Left hindlimb (tissue), 1 donor: ENCODE measurements around the gene CCDC188.

Experiments used
- DNase-seq: peaks from one replicate; pipeline ENCODE4 v3.0.0-alpha.2; 2018

Gene CCDC188

GRCh38 chr22:20184501-20185165 is 33.8 kb upstream of the CCDC188 start:
- no peak for DNase-seq

GRCh38 chr22:20183823-20184222 is 33.0 kb upstream of the CCDC188 start:
- no peak for DNase-seq

- no peak for DNase-seq
These were observed 32.2 kb upstream of the CCDC188 start for GRCh38 chr22:20183101-20183500.

- DNase-seq = no peak
These were observed 31.5 kb upstream of the CCDC188 start for GRCh38 chr22:20182365-20182764.

GRCh38 chr22:20181884-20182236 is 31.0 kb upstream of the CCDC188 start:
- no peak for DNase-seq

GRCh38 chr22:20181194-20181883 is 30.5 kb upstream of the CCDC188 start:
- DNase-seq = no peak

- DNase-seq = no peak
These were observed 29.8 kb upstream of the CCDC188 start for GRCh38 chr22:20180640-20181039.

GRCh38 chr22:20180245-20180630 is 29.4 kb upstream of the CCDC188 start:
- DNase-seq = no peak

- no peak for DNase-seq
These were observed 28.8 kb upstream of the CCDC188 start for GRCh38 chr22:20179455-20180244.

- no peak for DNase-seq
These were observed 28.0 kb upstream of the CCDC188 start for GRCh38 chr22:20178915-20179227.

- no peak for DNase-seq
These were observed 27.4 kb upstream of the CCDC188 start for GRCh38 chr22:20178075-20178914.

- no peak for DNase-seq
These were observed 26.5 kb upstream of the CCDC188 start for GRCh38 chr22:20177217-20177911.

GRCh38 chr22:20176421-20177085 is 25.7 kb upstream of the CCDC188 start:
- no peak for DNase-seq

- no peak for DNase-seq
These were observed 24.7 kb upstream of the CCDC188 start for GRCh38 chr22:20175597-20175900.

- DNase-seq = no peak
These were observed 24.1 kb upstream of the CCDC188 start for GRCh38 chr22:20174785-20175596.

GRCh38 chr22:20173772-20174171 is 22.9 kb upstream of the CCDC188 start:
- no peak for DNase-seq

- DNase-seq = no peak
These were observed 22.4 kb upstream of the CCDC188 start for GRCh38 chr22:20173246-20173645.

GRCh38 chr22:20172141-20172613 is 21.3 kb upstream of the CCDC188 start:
- DNase-seq = no peak

- DNase-seq = no peak
These were observed 20.7 kb upstream of the CCDC188 start for GRCh38 chr22:20171288-20172140.

GRCh38 chr22:20170170-20170569 is 19.3 kb upstream of the CCDC188 start:
- DNase-seq = no peak
